Activated CD4-positive, alpha-beta T cell treated with anti-CD3 and anti-CD28 coated beads, Interleukin-2, amount 50 U/mL, for 16 hours (primary cell): ENCODE results near the gene ACKR1.
A peak's percentile ranks its signal among the peaks of the same experiment; 100 is the strongest.

Experiments
- DNase-seq: peaks from one replicate; pipeline ENCODE4 v3.0.0-alpha.2; 2020

Gene ACKR1

GRCh38 chr1:159223004-159223403 lies 18.3 kb downstream of the ACKR1 start:
- DNase-seq = no peak

GRCh38 chr1:159228554-159228953 lies 23.9 kb downstream of the ACKR1 start:
- no peak for DNase-seq

GRCh38 chr1:159229260-159229885 lies 24.7 kb downstream of the ACKR1 start:
- no peak for DNase-seq

- no peak for DNase-seq
Observed at GRCh38 chr1:159229896-159230295, 25.2 kb downstream of the ACKR1 start.

- peak; percentile 28 for DNase-seq
Observed at GRCh38 chr1:159239551-159240220, 35.0 kb downstream of the ACKR1 start.

- no peak for DNase-seq
Observed at GRCh38 chr1:159247266-159247665, 42.6 kb downstream of the ACKR1 start.

- no peak for DNase-seq
Observed at GRCh38 chr1:159248311-159248710, 43.6 kb downstream of the ACKR1 start.

- DNase-seq = no peak
Observed at GRCh38 chr1:159250638-159251216, 46.1 kb downstream of the ACKR1 start.
